Posterior vena cava (tissue), 2 donors: Measurements from ENCODE around the gene CAPN8. TPM values are rescaled to one million over a fixed set of nuclear protein-coding genes. Genes with fewer than 3 reads are reported as not detected.

Source experiments
- DNase-seq: peaks from one replicate; pipeline ENCODE4 v3.0.0-alpha.2; 2020; ENCODE audit warnings: low spot score
- intact Hi-C, 2 donors: fragments of 100-400 bp; cut with DNase I; formaldehyde crosslinking; loops; one replicate each; pipeline versions ENCODE4 v1.14.1 to v1.14.2; 2022 to 2023
- total RNA-seq, 2 donors: library from RNA; stranded (reverse); fragmentation: NEBNext Ultra II Directional; extraction: Animal tissue kit (Norgen Biotek cat#: 25700); gene quantifications; one replicate each; pipeline ENCODE4 v1.2.1, GENCODE V29; 2021
- donor health status: DM: yes; HTN: yes; CAD: no.
- donor health status: DM: yes; HTN: yes; CAD: no.

The CAPN8 gene
- total RNA-seq, 2 donors from 2014 or later, result not detected

GRCh38 chr1:223514644-223515043, 150.9 kb downstream of the CAPN8 start:
- intact Hi-C loops, result no loop called here
- DNase-seq, result no peak

DNA sequence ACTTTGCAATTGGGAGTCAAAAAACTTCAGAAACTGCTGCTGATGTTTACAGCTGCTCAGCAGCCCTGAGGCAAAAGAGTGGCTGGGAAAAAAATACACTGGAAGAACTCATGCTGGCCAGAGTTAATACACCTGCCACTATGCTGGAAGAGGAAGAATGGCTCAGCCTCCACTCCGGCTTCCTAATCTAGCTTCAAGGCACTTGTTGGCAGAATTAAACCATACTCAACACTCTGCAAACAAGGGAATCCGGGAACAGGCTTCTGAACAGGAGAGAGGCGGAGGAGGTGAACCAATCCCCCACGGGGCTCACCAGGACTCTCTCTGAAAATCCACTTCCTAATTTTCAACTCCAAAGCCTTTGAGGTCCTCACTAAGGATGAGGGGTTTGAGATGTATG, 152.2 kb downstream of the CAPN8 start:
- no peak for DNase-seq
- intact Hi-C loops, result no loop called here

- no peak for DNase-seq
- intact Hi-C loops, result no loop called here
Measured at GRCh38 chr1:223512057-223512456, 153.4 kb downstream of the CAPN8 start.

- intact Hi-C loops, result no loop called here
- no peak for DNase-seq
Measured at GRCh38 chr1:223508796-223509195, 156.7 kb downstream of the CAPN8 start.

DNA sequence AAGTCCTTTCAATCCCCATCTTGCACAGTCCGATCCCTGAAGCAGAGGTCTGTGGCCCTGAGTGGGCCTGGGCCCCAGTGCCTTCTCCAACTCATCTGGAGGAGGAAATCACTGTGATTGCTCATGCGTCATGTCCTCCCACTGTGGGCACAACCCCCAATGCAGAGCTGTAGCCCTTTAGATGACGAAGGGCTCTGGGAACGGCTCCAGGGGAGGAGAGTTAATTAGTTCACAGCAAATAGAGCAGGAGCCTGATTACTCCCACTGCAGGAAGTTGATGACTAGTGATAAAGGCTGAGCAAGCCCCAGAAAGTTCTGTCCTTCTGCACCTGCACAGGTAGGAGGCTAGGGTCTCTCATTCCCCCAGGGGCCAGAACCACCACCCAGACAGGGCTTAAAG, 160.8 kb downstream of the CAPN8 start:
- no peak for DNase-seq
- intact Hi-C loops, result no loop called here

- intact Hi-C loops, result no loop called here
- peak; percentile 26 for DNase-seq
Measured at GRCh38 chr1:223503348-223503747, 162.2 kb downstream of the CAPN8 start.

DNA sequence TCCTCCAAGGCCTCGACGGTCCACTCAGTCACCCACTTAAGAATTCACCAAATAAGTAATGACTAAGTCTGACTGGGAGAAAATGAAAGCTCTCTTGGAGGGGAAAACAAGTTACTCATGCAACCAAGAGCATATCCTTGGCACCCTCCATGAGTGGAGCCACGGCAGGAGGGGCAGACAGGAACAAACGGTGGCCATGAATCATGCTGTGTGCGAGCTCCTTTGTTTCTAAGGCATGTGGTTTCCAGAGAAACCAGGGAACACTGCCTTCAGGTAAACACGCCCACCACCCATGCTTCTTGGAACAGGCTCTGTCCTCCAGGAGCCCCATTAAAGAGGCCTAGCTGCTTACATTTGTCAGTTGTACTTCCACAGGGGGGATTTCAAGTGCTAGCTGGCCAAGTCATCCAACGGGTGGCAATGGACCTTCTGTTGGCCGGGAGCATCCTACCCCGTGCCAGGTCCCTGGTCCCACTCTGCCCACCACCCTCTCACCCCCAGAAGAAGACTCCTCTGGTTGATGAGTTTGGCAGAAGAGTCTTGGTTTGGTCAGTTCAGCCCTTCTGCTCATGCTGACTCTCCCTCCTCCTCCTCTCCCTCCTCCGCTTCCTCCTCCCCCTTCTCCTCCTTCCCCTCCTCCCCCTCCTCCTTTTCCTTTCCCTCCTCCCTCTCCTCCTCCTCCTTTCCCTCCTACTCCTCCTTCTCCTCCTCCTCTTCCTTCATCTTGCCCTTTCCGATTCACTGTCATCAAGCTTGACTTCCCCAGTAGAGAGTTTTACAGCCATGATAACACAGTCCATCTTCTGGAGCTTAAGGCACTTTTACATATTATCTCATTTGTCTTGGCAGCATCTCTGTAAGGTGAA, 164.7 kb downstream of the CAPN8 start:
- intact Hi-C loops, result no loop called here

GRCh38 chr1:223496883-223497282, 168.6 kb downstream of the CAPN8 start:
- no peak for DNase-seq
- intact Hi-C loops, result no loop called here

More for the DNA sequence above, 164.7 kb downstream of the CAPN8 start:
- peak; percentile 80 for DNase-seq

- intact Hi-C loops, result no loop called here
- peak; percentile 56 for DNase-seq
Measured at GRCh38 chr1:223494926-223495645, 170.4 kb downstream of the CAPN8 start.

DNA sequence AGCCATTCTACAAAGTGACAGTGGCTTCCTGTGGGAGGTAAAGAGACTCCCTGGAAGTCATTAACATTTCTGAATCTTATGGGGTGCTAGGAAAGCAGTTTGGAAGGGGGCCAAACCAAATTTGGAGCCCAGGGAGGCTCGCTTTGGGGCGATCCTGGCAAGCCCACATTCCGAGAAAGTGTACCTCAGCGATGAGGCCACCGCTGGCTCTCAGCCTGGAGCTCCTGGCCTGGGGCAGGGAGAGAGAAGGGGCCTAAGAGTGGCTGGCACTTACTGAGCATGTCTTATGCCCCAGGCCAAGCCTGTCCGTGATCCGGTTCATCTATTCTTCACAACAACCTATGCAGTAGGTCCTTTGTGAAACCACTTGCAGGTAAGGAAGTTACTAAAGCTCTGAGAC, 173.5 kb downstream of the CAPN8 start:
- intact Hi-C loops, result no loop called here
- peak; percentile 17 for DNase-seq

Other genes with a start within 250 kb of the CAPN8 start
- gene CAPN2, start 46.8 kb upstream of the CAPN8 start, total RNA-seq, result 100 to 1,000 TPM; 234 to 289 TPM
- 10 to 100 TPM; 39.6 to 54.4 TPM for gene TP53BP2, start 180.2 kb upstream of the CAPN8 start, total RNA-seq